Gastroesophageal sphincter (tissue), 3 donors: ENCODE results near the gene EDAR.

Experiments used
- POLR2A ChIP-seq, 2 donors: fragments of 450-650 bp; IDR thresholded peaks; one replicate each; pipeline ENCODE4 v1.6.1; 2017; ENCODE audit warnings: antibody characterized with exemption in 2 of 2, mild to moderate bottlenecking in 2 of 2, moderate library complexity in 1 of 2
- TF ChIP-seq, protein P1 (sequence below), 4 experiments: fragments of 200-600 bp in 2 of 4; fragments of 450-650 bp in 2 of 4; sonication (generic) in 1 of 4; IDR thresholded peaks; one replicate each; pipeline ENCODE4 v1.5.1; 2017 to 2019; ENCODE audit warnings: antibody characterized with exemption in 4 of 4, mild to moderate bottlenecking in 2 of 4, moderate library complexity in 2 of 4

DNA sequence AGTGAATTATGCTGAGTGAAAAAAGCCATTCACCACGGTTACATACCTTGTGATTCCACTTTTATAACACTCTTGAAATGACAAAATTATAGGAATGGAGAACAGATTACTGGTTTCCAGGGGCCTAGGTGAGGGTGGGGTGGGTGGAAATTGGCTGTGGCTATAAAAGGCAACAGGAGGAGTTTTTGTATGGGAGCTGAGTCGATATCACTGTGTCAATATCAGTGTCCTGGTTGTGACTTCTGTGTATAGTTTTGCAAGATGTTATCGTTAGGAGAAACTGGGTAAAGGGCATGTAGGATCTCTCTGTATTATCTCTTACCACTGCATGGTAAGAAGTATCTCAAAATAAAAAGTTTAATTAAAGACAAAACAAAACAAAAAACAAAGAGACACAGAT lies 84.3 kb downstream of the EDAR start:
- TF ChIP-seq POLR2A (IDR thresholded peaks at IDR 0.05): no peak
- TF ChIP-seq, protein P1, sequence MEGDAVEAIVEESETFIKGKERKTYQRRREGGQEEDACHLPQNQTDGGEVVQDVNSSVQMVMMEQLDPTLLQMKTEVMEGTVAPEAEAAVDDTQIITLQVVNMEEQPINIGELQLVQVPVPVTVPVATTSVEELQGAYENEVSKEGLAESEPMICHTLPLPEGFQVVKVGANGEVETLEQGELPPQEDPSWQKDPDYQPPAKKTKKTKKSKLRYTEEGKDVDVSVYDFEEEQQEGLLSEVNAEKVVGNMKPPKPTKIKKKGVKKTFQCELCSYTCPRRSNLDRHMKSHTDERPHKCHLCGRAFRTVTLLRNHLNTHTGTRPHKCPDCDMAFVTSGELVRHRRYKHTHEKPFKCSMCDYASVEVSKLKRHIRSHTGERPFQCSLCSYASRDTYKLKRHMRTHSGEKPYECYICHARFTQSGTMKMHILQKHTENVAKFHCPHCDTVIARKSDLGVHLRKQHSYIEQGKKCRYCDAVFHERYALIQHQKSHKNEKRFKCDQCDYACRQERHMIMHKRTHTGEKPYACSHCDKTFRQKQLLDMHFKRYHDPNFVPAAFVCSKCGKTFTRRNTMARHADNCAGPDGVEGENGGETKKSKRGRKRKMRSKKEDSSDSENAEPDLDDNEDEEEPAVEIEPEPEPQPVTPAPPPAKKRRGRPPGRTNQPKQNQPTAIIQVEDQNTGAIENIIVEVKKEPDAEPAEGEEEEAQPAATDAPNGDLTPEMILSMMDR (IDR thresholded peaks at IDR 0.05): no peak
